Retinal pigment epithelial cell (primary cell): ENCODE results near the gene THSD7B.
A peak's percentile ranks its signal among the peaks of the same experiment; 100 is the strongest.

Source experiments
- DNase-seq: peaks from one replicate; pipeline ENCODE4 v3.0.0-alpha.2; 2010; ENCODE audit warnings: low read depth
- H3K4me3 ChIP-seq: 2 replicates; pipeline ENCODE4 v1.5.1; 2011; ENCODE audit warnings: mild to moderate bottlenecking, low read length, control low read depth, moderate library complexity
- CTCF ChIP-seq: conservative IDR thresholded peaks from 2 replicates; pipeline ENCODE4 v1.5.1; 2011; ENCODE audit warnings: low read depth, low read length, control low read depth, inconsistent platforms

THSD7B gene

GRCh38 chr2:137381731-137382130 lies 616.4 kb downstream of the THSD7B start:
- H3K4me3 ChIP-seq = no peak overlapping the region
- DNase-seq = no peak
- no peak for TF ChIP-seq CTCF

- no peak for TF ChIP-seq CTCF
- DNase-seq = no peak
- H3K4me3 ChIP-seq = no peak overlapping the region
Measured at GRCh38 chr2:137383391-137383790, 618.0 kb downstream of the THSD7B start.

- no peak overlapping the region for H3K4me3 ChIP-seq
- no peak for DNase-seq
- TF ChIP-seq CTCF = no peak
Measured at GRCh38 chr2:137387044-137387443, 621.7 kb downstream of the THSD7B start.

GRCh38 chr2:137405496-137405895 lies 640.2 kb downstream of the THSD7B start:
- no peak overlapping the region for H3K4me3 ChIP-seq
- no peak for TF ChIP-seq CTCF
- no peak for DNase-seq

- DNase-seq = no peak
- TF ChIP-seq CTCF = no peak
- no peak overlapping the region for H3K4me3 ChIP-seq
Measured at GRCh38 chr2:137411585-137411984, 646.2 kb downstream of the THSD7B start.

- DNase-seq = peak; percentile 24
- TF ChIP-seq CTCF = no peak
- no peak overlapping the region for H3K4me3 ChIP-seq
Measured at GRCh38 chr2:137420744-137421143, 655.4 kb downstream of the THSD7B start.

GRCh38 chr2:137435162-137435561 lies 669.8 kb downstream of the THSD7B start:
- peak; percentile 48 for DNase-seq

More at GRCh38 chr2:137435162-137435561, 669.8 kb downstream of the THSD7B start:
- no peak for TF ChIP-seq CTCF
- no peak overlapping the region for H3K4me3 ChIP-seq
